Measurements from ENCODE around the gene IRGQ. TPM values are rescaled to one million over a fixed set of nuclear protein-coding genes. Genes with fewer than 3 reads are reported as not detected.

The IRGQ gene
- total RNA-seq, 4 donors from 2014 or later, result 18.0 to 33.5 (median 23.5) TPM

- H3K9me3 ChIP-seq, result no peaks in the 10 kb centered on the region
- TF ChIP-seq POLR2A (IDR thresholded peaks at IDR 0.05), result no peak
- TF ChIP-seq CTCF (IDR thresholded peaks at IDR 0.05), result no peak
- peaks cover 0 to 18% of the 10 kb centered on the region in 2 donors for H3K36me3 ChIP-seq
- no peak overlapping the region for H3K4me3 ChIP-seq (replicated peaks in 1 of 3)
- H3K4me1 ChIP-seq, result no peaks in the 10 kb centered on the region
- intact Hi-C loops (cut with DNase I), result no loop called here
- H3K27me3 ChIP-seq, result no peaks in the 10 kb centered on the region
- 93 to 94% methylated on average over 4 to 6 of the region's 6 CpGs for WGBS, 2 donors
- DNase-seq, result no peak
- no peak overlapping the region for H3K27ac ChIP-seq
These were observed 35.2 kb downstream of the IRGQ start for GRCh38 chr19:43560687-43561086.

GRCh38 chr19:43555185-43555770, 40.7 kb downstream of the IRGQ start:
- Histone ChIP-seq H3K36me3 (peaks cover 19 to 34% of the 10 kb centered on the region in 2 donors), H3K27me3 (no peaks in the 10 kb centered on the region), H3K4me3 (replicated peaks in 1 of 3) (no peak overlapping the region), H3K4me1 (no peaks in the 10 kb centered on the region), H3K9me3 (no peaks in the 10 kb centered on the region), H3K27ac (no peak overlapping the region)
- peak; percentile 47 to 57 for DNase-seq
- TF ChIP-seq POLR2A (IDR thresholded peaks at IDR 0.05) (no peak), CTCF (IDR thresholded peaks at IDR 0.05) (peak in 5 of 6 experiments; percentile 16 to 61 (median 30))
- intact Hi-C loops (cut with DNase I), result no loop called here
- 48 to 50% methylated on average over 8 of the region's 8 CpGs for WGBS, 2 donors

- intact Hi-C loops (cut with DNase I), result no loop called here
- H3K9me3 ChIP-seq, result no peaks in the 10 kb centered on the region
- H3K27me3 ChIP-seq, result no peaks in the 10 kb centered on the region
- no peak for TF ChIP-seq CTCF (IDR thresholded peaks at IDR 0.05)
- TF ChIP-seq POLR2A (IDR thresholded peaks at IDR 0.05), result no peak
- 96 to 98% methylated on average over 15 of the region's 15 CpGs for WGBS, 2 donors
- DNase-seq, result no peak
- H3K4me3 ChIP-seq (replicated peaks in 1 of 3), result no peak overlapping the region
- no peak overlapping the region for H3K27ac ChIP-seq
- H3K36me3 ChIP-seq, result peaks cover 24 to 25% of the 10 kb centered on the region in 2 donors
- no peaks in the 10 kb centered on the region for H3K4me1 ChIP-seq
These were observed 41.5 kb downstream of the IRGQ start for GRCh38 chr19:43554317-43554895.

GRCh38 chr19:43553656-43554055, 42.3 kb downstream of the IRGQ start:
- intact Hi-C loops (cut with DNase I), result no loop called here
- TF ChIP-seq CTCF (IDR thresholded peaks at IDR 0.05) (no peak), POLR2A (IDR thresholded peaks at IDR 0.05) (no peak)
- no peaks in the 10 kb centered on the region for H3K4me1 ChIP-seq
- no peak overlapping the region for H3K4me3 ChIP-seq (replicated peaks in 1 of 3)
- H3K27ac ChIP-seq, result no peak overlapping the region
- DNase-seq, result no peak
- no peaks in the 10 kb centered on the region for H3K27me3 ChIP-seq
- H3K9me3 ChIP-seq, result no peaks in the 10 kb centered on the region
- WGBS, 2 donors, result 89 to 94% methylated on average over 2 to 4 of the region's 4 CpGs
- H3K36me3 ChIP-seq, result peaks cover 24 to 25% of the 10 kb centered on the region in 2 donors

GRCh38 chr19:43552616-43553015, 43.3 kb downstream of the IRGQ start:
- H3K4me1 ChIP-seq, result no peaks in the 10 kb centered on the region
- H3K4me3 ChIP-seq (replicated peaks in 1 of 3), result no peak overlapping the region
- no peaks in the 10 kb centered on the region for H3K9me3 ChIP-seq
- no peak overlapping the region for H3K27ac ChIP-seq
- no peaks in the 10 kb centered on the region for H3K27me3 ChIP-seq
- 100% methylated on average over 2 of the region's 3 CpGs; no CpG with 5 or more reads in 1 of the 2 donors for WGBS, 2 donors
- no peak for DNase-seq
- intact Hi-C loops (cut with DNase I), result no loop called here
- TF ChIP-seq CTCF (IDR thresholded peaks at IDR 0.05), result no peak
- no peak for TF ChIP-seq POLR2A (IDR thresholded peaks at IDR 0.05)
- H3K36me3 ChIP-seq, result peaks cover 21 to 24% of the 10 kb centered on the region in 2 donors
